ENCODE results near the gene CACTIN.

Gene CACTIN

GRCh38 chr19:3645726-3646125, 19.1 kb upstream of the CACTIN start:
- Histone ChIP-seq H4K20me1 (ENCODE audit: insufficient read depth) (no peaks in the 10 kb centered on the region), H3K4me2 (no peak overlapping the region), H3K36me3 (ENCODE audit: insufficient read depth) (no peaks in the 10 kb centered on the region), H2AFZ (ENCODE audit: low read depth) (no peak overlapping the region), H3K4me1 (ENCODE audit: low read depth, poor library complexity, severe bottlenecking) (no peaks in the 10 kb centered on the region), H3K9ac (no peak overlapping the region), H3K4me3 (IDR thresholded peaks at IDR 0.05; ENCODE audit: insufficient read depth, low read depth, low read length) (no peak overlapping the region), H3K27ac (no peak overlapping the region), H3K79me2 (ENCODE audit: insufficient read depth, low read depth) (no peaks in the 10 kb centered on the region), H3K27me3 (ENCODE audit: insufficient read depth, low read depth) (no peaks in the 10 kb centered on the region)
- TF ChIP-seq CTCF (conservative IDR thresholded peaks at IDR 0.05; ENCODE audit: low read depth, low read length): no peak

DNA sequence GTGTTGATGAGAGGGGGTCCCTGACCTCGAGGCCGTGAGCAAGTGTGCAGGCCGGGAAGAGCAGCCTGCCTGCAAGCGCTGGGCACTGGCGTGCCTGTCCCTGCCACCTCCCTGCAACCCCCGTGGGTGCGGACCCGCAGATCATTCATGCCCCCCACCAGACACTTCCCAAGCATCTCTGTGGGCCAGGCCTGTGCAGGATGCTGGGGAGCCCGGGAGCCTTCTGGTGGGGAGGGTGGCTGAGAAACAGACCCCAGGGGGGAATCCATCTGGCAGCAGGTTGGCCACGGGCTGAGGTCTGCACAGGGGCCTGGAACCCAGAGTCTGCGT, 18.4 kb upstream of the CACTIN start:
- no peak overlapping the region for H3K27ac ChIP-seq
- H3K36me3 ChIP-seq (ENCODE audit: insufficient read depth): no peaks in the 10 kb centered on the region
- no peaks in the 10 kb centered on the region for H3K27me3 ChIP-seq (ENCODE audit: insufficient read depth, low read depth)
- no peaks in the 10 kb centered on the region for H3K4me1 ChIP-seq (ENCODE audit: low read depth, poor library complexity, severe bottlenecking)
- H3K4me3 ChIP-seq (IDR thresholded peaks at IDR 0.05; ENCODE audit: insufficient read depth, low read depth, low read length): no peak overlapping the region
- no peaks in the 10 kb centered on the region for H3K79me2 ChIP-seq (ENCODE audit: insufficient read depth, low read depth)
- TF ChIP-seq CTCF (conservative IDR thresholded peaks at IDR 0.05; ENCODE audit: low read depth, low read length): no peak
- no peak overlapping the region for H2AFZ ChIP-seq (ENCODE audit: low read depth)
- no peak overlapping the region for H3K9ac ChIP-seq
- no peak overlapping the region for H3K4me2 ChIP-seq
- H4K20me1 ChIP-seq (ENCODE audit: insufficient read depth): no peaks in the 10 kb centered on the region

GRCh38 chr19:3644351-3645066, 17.9 kb upstream of the CACTIN start:
- H3K27ac ChIP-seq: no peak overlapping the region
- H3K27me3 ChIP-seq (ENCODE audit: insufficient read depth, low read depth): no peaks in the 10 kb centered on the region
- no peaks in the 10 kb centered on the region for H3K79me2 ChIP-seq (ENCODE audit: insufficient read depth, low read depth)
- no peak overlapping the region for H3K9ac ChIP-seq
- no peak overlapping the region for H3K4me3 ChIP-seq (IDR thresholded peaks at IDR 0.05; ENCODE audit: insufficient read depth, low read depth, low read length)
- H3K4me1 ChIP-seq (ENCODE audit: low read depth, poor library complexity, severe bottlenecking): no peaks in the 10 kb centered on the region
- H4K20me1 ChIP-seq (ENCODE audit: insufficient read depth): no peaks in the 10 kb centered on the region
- H3K4me2 ChIP-seq: no peak overlapping the region
- H3K36me3 ChIP-seq (ENCODE audit: insufficient read depth): no peaks in the 10 kb centered on the region
- TF ChIP-seq CTCF (conservative IDR thresholded peaks at IDR 0.05; ENCODE audit: low read depth, low read length): no peak
- H2AFZ ChIP-seq (ENCODE audit: low read depth): no peak overlapping the region

GRCh38 chr19:3643674-3644313, 17.2 kb upstream of the CACTIN start:
- Histone ChIP-seq H3K4me2 (no peak overlapping the region), H3K27me3 (ENCODE audit: insufficient read depth, low read depth) (no peaks in the 10 kb centered on the region), H3K27ac (no peak overlapping the region), H3K79me2 (ENCODE audit: insufficient read depth, low read depth) (no peaks in the 10 kb centered on the region), H3K4me1 (ENCODE audit: low read depth, poor library complexity, severe bottlenecking) (no peaks in the 10 kb centered on the region), H3K4me3 (IDR thresholded peaks at IDR 0.05; ENCODE audit: insufficient read depth, low read depth, low read length) (no peak overlapping the region), H3K36me3 (ENCODE audit: insufficient read depth) (no peaks in the 10 kb centered on the region), H2AFZ (ENCODE audit: low read depth) (no peak overlapping the region), H3K9ac (no peak overlapping the region), H4K20me1 (ENCODE audit: insufficient read depth) (no peaks in the 10 kb centered on the region)
- TF ChIP-seq CTCF (conservative IDR thresholded peaks at IDR 0.05; ENCODE audit: low read depth, low read length): no peak
